PC-3 (cell line): ENCODE results near the gene PHLDA3.

Experiments used
- EZH2phosphoT487 ChIP-seq: fragments of 300-600 bp; sonication (generic); IDR thresholded peaks from 2 replicates; pipeline ENCODE4 v1.6.1; 2018; ENCODE audit warnings: mild to moderate bottlenecking, antibody characterized with exemption, low read length, borderline replicate concordance
- TF ChIP-seq, protein P1 (sequence below): fragments of 300-600 bp; sonication (generic); conservative IDR thresholded peaks from 2 replicates; pipeline ENCODE4 v1.5.1; 2017; ENCODE audit warnings: antibody characterized with exemption, low read depth, mild to moderate bottlenecking, low read length

- TF ChIP-seq, protein P1, sequence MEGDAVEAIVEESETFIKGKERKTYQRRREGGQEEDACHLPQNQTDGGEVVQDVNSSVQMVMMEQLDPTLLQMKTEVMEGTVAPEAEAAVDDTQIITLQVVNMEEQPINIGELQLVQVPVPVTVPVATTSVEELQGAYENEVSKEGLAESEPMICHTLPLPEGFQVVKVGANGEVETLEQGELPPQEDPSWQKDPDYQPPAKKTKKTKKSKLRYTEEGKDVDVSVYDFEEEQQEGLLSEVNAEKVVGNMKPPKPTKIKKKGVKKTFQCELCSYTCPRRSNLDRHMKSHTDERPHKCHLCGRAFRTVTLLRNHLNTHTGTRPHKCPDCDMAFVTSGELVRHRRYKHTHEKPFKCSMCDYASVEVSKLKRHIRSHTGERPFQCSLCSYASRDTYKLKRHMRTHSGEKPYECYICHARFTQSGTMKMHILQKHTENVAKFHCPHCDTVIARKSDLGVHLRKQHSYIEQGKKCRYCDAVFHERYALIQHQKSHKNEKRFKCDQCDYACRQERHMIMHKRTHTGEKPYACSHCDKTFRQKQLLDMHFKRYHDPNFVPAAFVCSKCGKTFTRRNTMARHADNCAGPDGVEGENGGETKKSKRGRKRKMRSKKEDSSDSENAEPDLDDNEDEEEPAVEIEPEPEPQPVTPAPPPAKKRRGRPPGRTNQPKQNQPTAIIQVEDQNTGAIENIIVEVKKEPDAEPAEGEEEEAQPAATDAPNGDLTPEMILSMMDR: no peak
- TF ChIP-seq EZH2phosphoT487: no peak
Observed at GRCh38 chr1:201504179-201504631, 35.2 kb upstream of the PHLDA3 start.
